Neural progenitor cell (in vitro differentiated cells): Measurements from ENCODE around the gene SMC4.

Experiments used
- EZH2 ChIP-seq: fragments of 200-600 bp; sonication (generic); IDR thresholded peaks from 2 replicates; pipeline ENCODE4 v1.6.1; 2017; ENCODE audit warnings: antibody characterized with exemption, mild to moderate bottlenecking, moderate library complexity
- EZH2phosphoT487 ChIP-seq: fragments of 200-600 bp; sonication (generic); IDR thresholded peaks from 2 replicates; pipeline ENCODE4 v1.6.1; 2017; ENCODE audit warnings: antibody characterized with exemption
- TF ChIP-seq, protein P1 (sequence below): fragments of 200-600 bp; sonication (generic); IDR thresholded peaks from 2 replicates; pipeline ENCODE4 v1.5.1; 2017; ENCODE audit warnings: antibody characterized with exemption, mild to moderate bottlenecking

DNA sequence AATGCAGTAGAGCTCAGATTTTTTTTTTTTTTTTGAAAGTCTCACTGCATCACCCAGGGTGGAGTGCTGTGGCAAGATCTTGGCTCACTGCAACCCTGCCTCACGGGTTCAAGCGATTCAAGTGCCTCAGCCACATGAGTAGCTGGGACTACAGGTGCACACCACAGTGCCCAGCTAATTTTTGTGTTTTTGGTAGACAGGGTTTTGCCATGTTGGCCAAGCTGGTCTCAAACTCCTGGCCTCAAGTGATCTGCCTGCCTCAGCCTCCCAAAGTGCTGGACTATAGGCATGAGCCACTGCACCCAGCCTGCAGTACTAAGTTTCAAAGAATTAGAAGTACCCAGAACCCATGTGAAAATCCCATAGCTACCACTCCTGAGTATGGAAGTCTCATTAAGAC is 35.6 kb downstream of the SMC4 start:
- TF ChIP-seq, protein P1, sequence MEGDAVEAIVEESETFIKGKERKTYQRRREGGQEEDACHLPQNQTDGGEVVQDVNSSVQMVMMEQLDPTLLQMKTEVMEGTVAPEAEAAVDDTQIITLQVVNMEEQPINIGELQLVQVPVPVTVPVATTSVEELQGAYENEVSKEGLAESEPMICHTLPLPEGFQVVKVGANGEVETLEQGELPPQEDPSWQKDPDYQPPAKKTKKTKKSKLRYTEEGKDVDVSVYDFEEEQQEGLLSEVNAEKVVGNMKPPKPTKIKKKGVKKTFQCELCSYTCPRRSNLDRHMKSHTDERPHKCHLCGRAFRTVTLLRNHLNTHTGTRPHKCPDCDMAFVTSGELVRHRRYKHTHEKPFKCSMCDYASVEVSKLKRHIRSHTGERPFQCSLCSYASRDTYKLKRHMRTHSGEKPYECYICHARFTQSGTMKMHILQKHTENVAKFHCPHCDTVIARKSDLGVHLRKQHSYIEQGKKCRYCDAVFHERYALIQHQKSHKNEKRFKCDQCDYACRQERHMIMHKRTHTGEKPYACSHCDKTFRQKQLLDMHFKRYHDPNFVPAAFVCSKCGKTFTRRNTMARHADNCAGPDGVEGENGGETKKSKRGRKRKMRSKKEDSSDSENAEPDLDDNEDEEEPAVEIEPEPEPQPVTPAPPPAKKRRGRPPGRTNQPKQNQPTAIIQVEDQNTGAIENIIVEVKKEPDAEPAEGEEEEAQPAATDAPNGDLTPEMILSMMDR: no peak
- TF ChIP-seq EZH2: no peak
- no peak for TF ChIP-seq EZH2phosphoT487
